ENCODE measurements around the gene ZNF106.

ZNF106 gene

DNA sequence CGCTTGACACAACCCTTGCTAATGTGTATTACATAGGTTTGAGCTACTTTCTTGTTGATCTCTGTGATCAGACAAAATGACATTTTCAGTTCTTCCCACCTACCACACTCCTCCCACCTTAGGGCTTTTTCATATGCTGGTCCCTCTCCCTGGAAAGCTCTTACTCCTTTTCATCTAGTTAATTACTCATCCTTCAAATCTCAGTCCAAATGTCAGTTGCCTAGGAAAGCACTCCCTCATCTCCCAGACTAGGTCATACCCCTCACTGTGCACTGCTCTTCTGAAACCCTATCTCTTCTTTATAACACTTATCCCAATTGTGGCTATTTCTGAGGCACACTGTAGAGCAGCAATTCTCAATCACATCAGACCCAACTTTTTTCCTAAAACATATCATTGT is 7.3 kb downstream of the ZNF106 start:
- Histone ChIP-seq H4K20me1 (ENCODE audit: low read depth, low read length) (peaks cover 10% of the 10 kb centered on the region), H3K9me3 (ENCODE audit: insufficient read depth, low read length) (no peaks in the 10 kb centered on the region), H3K9me2 (replicated peaks; ENCODE audit: insufficient read depth, low read length) (no peaks in the 10 kb centered on the region), H3K79me2 (ENCODE audit: insufficient read depth, low read length) (peaks cover 94% of the 10 kb centered on the region), H3K36me3 (ENCODE audit: low read length) (no peaks in the 10 kb centered on the region), H2AFZ (ENCODE audit: low read depth, low read length, severe bottlenecking) (no peak overlapping the region), H3K27ac (ENCODE audit: low read depth, low read length) (no peak overlapping the region), H3K9ac (ENCODE audit: low read length) (no peak overlapping the region), H3F3A (ENCODE audit: insufficient read depth) (peaks cover 3% of the 10 kb centered on the region; the same call in 1 of the 2 replicates), H3K27me3 (ENCODE audit: low read length) (no peaks in the 10 kb centered on the region), H3K4me2 (ENCODE audit: low read depth, low read length, poor library complexity, severe bottlenecking) (no peak overlapping the region), H3K4me3 (ENCODE audit: insufficient read depth, low read length, poor library complexity, severe bottlenecking) (no peak overlapping the region)
- TF ChIP-seq CTCF (IDR thresholded peaks at IDR 0.05; ENCODE audit: insufficient read depth, low read length, poor library complexity, severe bottlenecking) (no peak), EZH2phosphoT487 (conservative IDR thresholded peaks at IDR 0.05; ENCODE audit: low read length) (no peak)

GRCh38 chr15:42482701-42483100 is 8.2 kb downstream of the ZNF106 start:
- TF ChIP-seq EZH2phosphoT487 (conservative IDR thresholded peaks at IDR 0.05; ENCODE audit: low read length) (no peak), CTCF (IDR thresholded peaks at IDR 0.05; ENCODE audit: insufficient read depth, low read length, poor library complexity, severe bottlenecking) (no peak)
- H3K36me3 ChIP-seq (ENCODE audit: low read length): no peaks in the 10 kb centered on the region
- H3K4me3 ChIP-seq (ENCODE audit: insufficient read depth, low read length, poor library complexity, severe bottlenecking): no peak overlapping the region
- no peaks in the 10 kb centered on the region for H3K9me3 ChIP-seq (ENCODE audit: insufficient read depth, low read length)
- H3F3A ChIP-seq (ENCODE audit: insufficient read depth): peaks cover 3% of the 10 kb centered on the region; the same call in 1 of the 2 replicates
- peaks cover 89% of the 10 kb centered on the region for H3K79me2 ChIP-seq (ENCODE audit: insufficient read depth, low read length)
- H4K20me1 ChIP-seq (ENCODE audit: low read depth, low read length): peaks cover 10% of the 10 kb centered on the region
- H3K4me2 ChIP-seq (ENCODE audit: low read depth, low read length, poor library complexity, severe bottlenecking): no peak overlapping the region
- no peak overlapping the region for H3K27ac ChIP-seq (ENCODE audit: low read depth, low read length)
- no peak overlapping the region for H3K9ac ChIP-seq (ENCODE audit: low read length)
- no peaks in the 10 kb centered on the region for H3K9me2 ChIP-seq (replicated peaks; ENCODE audit: insufficient read depth, low read length)
- no peaks in the 10 kb centered on the region for H3K27me3 ChIP-seq (ENCODE audit: low read length)
- no peak overlapping the region for H2AFZ ChIP-seq (ENCODE audit: low read depth, low read length, severe bottlenecking)

- Histone ChIP-seq H3F3A (ENCODE audit: insufficient read depth) (peaks cover 16% of the 10 kb centered on the region; the same call in 1 of the 2 replicates), H3K79me2 (ENCODE audit: insufficient read depth, low read length) (peaks cover 73% of the 10 kb centered on the region), H3K27me3 (ENCODE audit: low read length) (no peaks in the 10 kb centered on the region), H3K9me3 (ENCODE audit: insufficient read depth, low read length) (no peaks in the 10 kb centered on the region), H3K36me3 (ENCODE audit: low read length) (peaks cover 3% of the 10 kb centered on the region; the same call in 1 of the 2 replicates), H3K4me3 (ENCODE audit: insufficient read depth, low read length, poor library complexity, severe bottlenecking) (no peak overlapping the region), H3K9ac (ENCODE audit: low read length) (no peak overlapping the region), H3K9me2 (replicated peaks; ENCODE audit: insufficient read depth, low read length) (no peaks in the 10 kb centered on the region), H2AFZ (ENCODE audit: low read depth, low read length, severe bottlenecking) (no peak overlapping the region), H4K20me1 (ENCODE audit: low read depth, low read length) (no peaks in the 10 kb centered on the region), H3K27ac (ENCODE audit: low read depth, low read length) (no peak overlapping the region), H3K4me2 (ENCODE audit: low read depth, low read length, poor library complexity, severe bottlenecking) (no peak overlapping the region)
- TF ChIP-seq EZH2phosphoT487 (conservative IDR thresholded peaks at IDR 0.05; ENCODE audit: low read length): no peak
- TF ChIP-seq CTCF (IDR thresholded peaks at IDR 0.05; ENCODE audit: insufficient read depth, low read length, poor library complexity, severe bottlenecking): no peak
Observed at GRCh38 chr15:42474827-42475226, 16.1 kb downstream of the ZNF106 start.

Data from SU-DHL-6 (cell line).